Eye (tissue), 1 donor: ENCODE measurements around the gene YIF1A.
"Not testable (repeated sequence)": the region's sequence is repeated elsewhere in the genome, so short reads cannot be mapped to it uniquely, and the experiment has no call there.

Source experiments
- DNase-seq: peaks from one replicate; pipeline ENCODE4 v3.0.0-alpha.2; 2015

YIF1A gene

DNA sequence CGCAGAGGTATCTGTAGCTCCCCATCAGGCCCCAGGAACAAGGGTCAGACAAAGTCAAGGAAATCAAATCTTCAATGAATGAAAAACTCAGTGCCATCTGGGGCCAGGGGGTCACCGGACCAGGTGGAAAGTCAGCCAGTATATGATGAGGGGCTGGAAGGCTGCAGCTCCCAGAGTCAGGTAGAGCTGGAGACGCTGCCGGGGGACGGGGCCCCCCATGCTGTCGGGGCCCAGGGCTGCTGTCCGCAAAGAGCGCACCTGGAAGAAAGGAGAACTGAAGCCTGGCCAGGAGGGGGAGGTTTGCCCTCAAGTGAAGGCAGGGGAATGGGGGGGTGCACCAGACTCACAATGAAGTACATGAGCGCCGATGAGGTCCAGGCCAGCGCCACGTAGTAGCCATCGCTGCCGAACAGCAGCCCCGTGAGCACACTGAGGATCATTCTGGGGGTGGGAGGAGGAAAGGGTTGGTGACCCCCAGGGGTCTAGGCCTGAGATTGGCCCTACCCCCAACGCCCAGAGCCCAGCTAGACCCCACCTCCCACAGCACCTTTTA lies 4.3 kb downstream of the YIF1A start:
- no peak for DNase-seq

DNA sequence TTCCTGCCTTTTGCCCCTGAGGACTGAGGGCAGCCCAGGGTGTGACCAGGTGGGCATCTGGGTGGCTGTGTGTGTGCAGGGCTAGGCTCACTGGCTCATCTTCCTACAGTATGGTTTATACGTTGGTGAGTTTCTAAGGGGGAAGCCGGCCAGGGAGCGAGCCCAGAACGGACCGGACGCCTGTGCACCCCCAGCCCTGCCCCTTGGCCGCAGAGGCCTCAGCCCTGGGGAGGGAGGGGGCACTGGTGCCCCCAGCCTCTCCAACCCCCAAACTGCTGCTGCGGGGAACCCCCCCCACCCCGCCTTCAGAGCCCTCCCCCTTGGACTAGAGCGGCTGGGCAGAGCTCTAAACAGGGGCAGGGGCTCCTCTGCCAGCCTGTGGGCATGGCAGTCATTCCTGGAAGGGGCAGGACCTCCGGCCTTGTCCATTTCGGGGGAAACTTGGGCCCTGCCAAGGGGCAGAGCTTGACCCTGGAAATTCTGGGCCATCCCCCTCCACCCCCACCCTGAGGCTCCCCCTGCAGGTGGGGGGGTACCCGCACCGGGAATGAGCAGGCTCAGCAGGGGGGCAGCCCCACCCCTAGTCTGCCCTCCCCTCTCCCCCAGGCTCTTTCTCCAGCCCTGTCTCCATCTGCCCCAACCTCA lies 5.4 kb downstream of the YIF1A start:
- DNase-seq: no peak

DNA sequence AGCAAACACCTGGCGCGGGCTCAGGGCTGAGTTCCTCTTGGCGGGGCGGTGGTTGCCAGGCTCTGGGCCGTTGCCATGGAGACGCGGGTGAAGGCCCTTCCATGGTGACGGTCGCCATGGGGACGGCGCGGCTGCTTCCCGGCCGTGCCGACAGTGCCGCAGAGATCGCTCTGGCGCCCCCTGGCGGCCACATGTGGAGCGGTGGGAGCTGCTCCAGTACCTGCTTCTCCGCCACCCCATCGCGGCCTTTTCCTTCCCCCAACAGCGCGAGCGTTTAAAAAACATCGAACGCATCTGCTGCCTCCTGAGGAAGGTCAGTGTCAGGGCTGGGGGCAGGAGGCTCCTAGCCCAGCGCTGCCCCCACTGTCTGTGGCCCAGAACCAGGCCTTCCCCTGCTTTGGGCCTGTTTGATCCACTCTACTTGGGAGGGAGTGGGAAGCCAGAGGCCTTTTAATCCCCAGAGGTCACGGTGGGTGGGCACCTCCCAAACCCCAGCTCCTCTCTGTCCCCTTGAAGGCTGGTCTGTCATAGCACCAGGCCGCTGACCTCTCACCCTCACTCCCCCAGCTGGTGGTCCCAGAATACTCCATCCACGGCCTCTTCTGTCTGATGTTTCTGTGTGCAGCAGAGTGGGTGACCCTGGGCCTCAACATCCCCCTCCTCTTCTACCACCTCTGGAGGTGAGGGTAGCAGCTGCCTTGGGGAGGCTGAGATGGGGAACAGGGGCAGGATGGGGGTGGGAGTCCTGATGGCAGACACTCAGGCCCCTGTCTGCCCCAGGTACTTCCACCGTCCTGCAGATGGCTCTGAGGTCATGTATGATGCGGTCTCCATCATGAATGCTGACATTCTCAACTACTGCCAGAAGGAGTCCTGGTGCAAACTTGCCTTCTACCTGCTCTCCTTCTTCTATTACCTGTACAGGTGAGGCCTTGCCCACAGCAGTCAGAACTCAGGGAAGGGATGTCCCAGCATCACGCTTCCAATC lies 6.2 kb downstream of the YIF1A start:
- peak; percentile 99 for DNase-seq

DNA sequence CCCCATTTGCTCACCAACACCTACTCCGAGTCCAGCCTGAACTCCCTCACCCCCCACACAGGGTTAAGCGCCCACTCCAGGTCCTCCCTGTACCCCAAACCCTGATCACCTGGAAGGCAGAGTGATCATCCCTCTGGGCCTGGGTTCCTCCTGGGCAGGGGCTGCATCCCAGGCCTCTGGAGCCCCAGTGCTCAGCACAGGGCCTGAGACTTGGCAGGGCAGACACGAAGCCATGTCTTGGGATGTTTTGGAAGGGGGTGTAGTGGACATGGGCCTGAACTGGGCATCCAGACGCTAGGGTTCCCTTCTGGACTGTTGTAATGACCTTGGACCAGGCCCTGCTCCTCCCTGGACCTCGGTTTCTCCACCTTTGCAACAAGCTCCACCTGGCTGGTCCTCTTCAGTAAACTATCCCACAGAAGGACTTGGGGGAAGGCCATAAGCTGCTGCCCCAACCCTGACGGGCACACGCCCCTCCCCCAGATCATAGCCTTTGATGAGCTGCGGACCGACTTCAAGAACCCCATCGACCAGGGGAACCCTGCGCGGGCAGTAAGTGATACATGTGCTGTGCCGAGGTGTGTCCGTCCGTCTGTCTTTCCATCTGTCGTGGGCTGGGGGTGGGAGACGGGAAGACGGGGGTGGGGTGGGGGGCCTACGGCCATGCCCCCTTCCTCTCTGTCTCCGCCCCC lies 7.0 kb downstream of the YIF1A start:
- DNase-seq: no peak

DNA sequence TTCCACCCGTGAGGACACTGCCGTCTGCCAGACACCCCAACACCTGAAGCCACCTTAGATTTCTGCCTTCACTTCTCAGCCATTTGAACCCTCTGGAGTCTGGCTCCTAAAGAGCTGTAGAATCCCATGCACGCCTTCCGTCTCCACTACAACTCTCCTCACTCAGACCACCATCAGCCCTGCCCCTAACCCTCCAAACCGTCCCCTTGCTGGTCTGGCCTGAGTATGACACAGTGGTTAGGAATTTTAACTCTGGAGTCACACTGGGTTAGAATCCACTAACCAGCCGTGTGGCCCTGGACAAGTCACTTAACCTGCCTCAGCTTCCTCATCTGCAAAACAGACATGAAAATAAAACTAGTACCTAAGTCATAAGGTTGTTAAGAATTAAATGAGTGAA lies 7.9 kb downstream of the YIF1A start:
- DNase-seq: peak; percentile 28

GRCh38 chr11:66280428-66280827 lies 8.5 kb downstream of the YIF1A start:
- peak; percentile 81 for DNase-seq

DNA sequence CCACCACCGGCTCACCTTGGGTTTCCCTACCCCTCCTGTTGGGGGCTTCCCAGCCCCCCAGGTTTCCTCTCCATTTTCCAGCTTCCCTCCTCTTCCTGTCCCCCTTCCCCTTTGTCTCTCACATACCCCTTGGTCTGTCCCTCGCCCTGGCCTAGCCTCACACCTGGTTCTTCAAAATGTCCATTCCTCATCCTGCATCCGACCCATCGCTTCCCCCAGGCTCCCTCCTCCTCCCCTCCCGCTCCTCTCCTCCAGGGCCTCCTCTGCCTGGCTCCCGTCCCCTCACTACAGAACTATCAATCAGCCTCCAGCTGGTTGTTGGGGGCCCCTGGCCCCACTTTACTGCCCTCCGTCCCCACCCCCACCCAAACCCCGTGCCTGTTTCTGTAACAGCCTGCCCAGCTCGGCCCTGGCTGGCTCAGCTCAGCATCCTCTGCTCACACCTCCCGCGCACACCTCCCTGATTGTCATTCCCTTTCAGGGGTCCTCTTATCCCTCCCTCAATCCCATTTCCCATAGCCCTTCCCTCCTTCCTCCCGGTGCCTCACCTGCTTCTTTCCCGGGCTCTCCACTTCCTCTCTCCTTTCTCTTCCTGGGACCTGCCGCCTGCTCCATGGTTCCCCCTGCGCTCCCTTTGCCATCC lies 9.7 kb downstream of the YIF1A start:
- peak; percentile 22 for DNase-seq

DNA sequence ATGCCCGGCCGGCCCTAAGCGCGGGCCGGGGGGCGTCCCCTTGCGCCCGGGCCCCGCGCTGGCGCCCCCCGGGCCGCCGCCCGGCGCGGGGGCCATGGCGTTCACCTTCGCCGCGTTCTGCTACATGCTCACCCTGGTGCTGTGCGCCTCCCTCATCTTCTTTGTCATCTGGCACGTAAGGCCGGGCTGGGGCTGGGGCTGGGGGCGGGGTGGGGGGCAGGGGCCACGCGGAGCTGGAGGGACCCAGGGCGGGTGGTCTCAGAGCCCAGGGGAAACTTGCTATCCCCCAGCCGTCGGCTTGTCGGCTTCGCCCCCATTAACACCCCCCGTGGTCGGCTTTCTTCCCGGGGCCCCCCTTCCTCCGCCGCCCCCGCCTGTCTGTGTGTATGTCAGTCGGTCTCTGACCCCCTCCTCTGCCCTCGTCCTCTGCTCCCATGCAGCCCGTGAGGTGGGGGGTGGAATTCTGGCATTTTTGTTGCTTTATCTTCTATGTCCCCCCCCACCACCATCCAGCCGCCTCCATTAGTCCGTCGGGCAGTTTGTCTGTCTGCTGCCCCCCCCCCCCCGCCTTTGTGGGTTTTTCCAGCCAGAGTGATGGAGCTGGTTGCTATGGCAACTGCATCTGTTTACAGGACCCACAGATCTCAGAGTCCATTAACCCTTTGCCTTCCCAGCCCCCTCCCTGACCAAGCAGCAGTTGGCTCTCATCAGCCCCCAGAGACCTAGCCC lies 10.4 kb downstream of the YIF1A start:
- peak; percentile 49 for DNase-seq

DNA sequence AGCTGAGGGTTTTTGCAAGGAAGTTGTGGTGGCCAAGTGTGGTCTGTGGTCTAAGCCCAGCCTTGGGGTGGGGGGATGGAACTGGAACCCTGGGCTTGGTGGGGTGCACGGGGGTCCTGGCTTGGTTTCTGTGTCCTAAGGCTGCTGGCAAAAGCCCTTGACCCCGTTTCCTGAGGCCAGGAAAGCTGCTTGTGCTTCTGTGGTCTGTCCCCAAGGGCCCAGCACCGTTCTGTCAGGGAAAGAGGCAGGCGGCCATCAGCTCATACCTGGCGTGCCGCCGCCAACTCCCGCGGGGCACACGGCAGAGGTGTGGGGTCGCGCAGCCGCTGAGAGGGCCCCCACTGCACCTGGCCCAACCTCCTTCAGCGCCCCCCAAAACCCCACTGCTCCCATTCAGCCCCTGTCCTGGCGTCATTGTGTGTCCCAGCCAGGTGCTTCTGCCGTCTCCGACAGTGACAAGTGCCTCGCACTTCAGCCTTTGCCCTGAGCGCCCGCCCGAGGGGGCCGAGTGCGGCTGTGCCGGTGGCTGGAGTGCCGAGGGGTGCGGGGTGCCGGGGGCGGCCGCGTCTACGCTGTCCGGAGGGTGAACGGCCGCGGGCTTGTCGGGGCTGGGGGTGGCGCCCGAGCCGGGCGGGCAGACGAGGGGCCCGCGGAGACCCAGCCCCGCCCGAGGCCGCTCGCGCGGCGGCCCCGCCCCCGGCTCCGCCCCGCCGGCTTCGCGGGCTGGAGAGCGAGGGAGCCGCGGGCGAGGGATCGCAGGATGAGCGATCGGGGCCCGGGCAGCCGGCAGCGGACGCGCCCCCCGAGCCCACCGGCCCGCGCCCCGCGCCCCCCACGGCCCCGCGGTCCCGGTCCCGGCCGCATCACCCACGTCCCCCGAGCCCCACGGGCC lies 11.2 kb downstream of the YIF1A start, which contains the start of gene CNIH2:
Gene CNIH2 (plus strand): TSS at position 705 of the 892 bp plus-strand sequence. CDS start 282 bp downstream, outside the sequence.
- peak; percentile 75 for DNase-seq

DNA sequence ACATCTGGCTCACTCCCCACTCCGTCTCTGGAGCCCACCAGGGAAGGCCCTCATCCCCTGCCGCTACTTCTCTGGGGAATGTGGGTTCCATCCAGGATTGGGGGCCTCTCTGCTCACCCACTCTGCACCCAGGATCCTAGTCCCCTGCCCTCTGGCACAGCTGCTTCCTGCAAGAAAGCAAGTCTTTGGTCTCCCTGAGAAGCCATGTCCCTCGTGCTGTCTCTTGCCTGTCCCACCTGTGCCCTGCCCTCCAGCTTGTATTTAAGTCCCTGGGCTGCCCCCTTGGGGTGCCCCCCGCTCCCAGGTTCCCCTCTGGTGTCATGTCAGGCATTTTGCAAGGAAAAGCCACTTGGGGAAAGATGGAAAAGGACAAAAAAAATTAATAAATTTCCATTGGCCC lies 11.9 kb downstream of the YIF1A start:
- not testable (repeated sequence) for DNase-seq

DNA sequence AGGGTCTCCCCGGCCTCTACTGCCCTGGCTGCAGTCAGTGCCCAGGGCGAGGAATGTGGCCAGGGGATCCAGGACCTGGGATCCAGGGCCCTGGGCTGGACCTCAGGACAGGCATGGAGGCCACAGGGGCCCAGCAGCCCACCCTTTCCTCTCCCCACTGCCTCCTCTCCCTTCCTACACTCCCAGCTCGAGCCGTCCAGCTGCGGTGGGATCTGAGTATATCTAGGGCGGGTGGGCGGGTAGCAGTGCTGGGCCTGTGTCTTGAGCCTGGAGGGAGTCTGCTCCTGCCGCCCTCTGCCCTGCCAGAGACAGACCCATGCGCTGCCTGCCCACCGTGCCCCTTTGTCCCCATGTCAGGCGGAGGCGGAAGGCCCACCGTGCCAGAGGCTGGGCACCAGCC lies 12.3 kb downstream of the YIF1A start:
- DNase-seq: not testable (repeated sequence)

- no peak for DNase-seq
These were observed 12.8 kb downstream of the YIF1A start for GRCh38 chr11:66275984-66276612.

GRCh38 chr11:66275396-66275795 lies 13.5 kb downstream of the YIF1A start:
- DNase-seq: no peak

- no peak for DNase-seq
These were observed 14.7 kb downstream of the YIF1A start for GRCh38 chr11:66274219-66274618.

- DNase-seq: no peak
These were observed 16.3 kb downstream of the YIF1A start for GRCh38 chr11:66272596-66272995.

DNA sequence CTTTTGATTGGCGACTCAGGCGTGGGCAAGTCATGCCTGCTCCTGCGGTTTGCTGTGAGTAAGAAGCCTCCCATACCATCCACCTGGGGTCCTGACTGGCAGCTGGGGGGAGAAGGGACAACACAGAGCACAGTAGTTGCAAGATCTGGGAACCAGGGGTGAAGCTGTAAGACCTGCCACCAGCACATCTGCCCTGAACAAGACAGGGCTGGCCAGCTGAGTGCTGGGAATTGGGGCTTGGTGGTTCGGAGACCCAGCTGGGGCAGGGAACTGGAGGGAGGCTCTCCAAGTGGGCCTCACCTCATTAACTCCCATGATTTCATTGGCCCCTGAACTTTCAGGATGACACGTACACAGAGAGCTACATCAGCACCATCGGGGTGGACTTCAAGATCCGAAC lies 17.1 kb downstream of the YIF1A start:
- no peak for DNase-seq

DNA sequence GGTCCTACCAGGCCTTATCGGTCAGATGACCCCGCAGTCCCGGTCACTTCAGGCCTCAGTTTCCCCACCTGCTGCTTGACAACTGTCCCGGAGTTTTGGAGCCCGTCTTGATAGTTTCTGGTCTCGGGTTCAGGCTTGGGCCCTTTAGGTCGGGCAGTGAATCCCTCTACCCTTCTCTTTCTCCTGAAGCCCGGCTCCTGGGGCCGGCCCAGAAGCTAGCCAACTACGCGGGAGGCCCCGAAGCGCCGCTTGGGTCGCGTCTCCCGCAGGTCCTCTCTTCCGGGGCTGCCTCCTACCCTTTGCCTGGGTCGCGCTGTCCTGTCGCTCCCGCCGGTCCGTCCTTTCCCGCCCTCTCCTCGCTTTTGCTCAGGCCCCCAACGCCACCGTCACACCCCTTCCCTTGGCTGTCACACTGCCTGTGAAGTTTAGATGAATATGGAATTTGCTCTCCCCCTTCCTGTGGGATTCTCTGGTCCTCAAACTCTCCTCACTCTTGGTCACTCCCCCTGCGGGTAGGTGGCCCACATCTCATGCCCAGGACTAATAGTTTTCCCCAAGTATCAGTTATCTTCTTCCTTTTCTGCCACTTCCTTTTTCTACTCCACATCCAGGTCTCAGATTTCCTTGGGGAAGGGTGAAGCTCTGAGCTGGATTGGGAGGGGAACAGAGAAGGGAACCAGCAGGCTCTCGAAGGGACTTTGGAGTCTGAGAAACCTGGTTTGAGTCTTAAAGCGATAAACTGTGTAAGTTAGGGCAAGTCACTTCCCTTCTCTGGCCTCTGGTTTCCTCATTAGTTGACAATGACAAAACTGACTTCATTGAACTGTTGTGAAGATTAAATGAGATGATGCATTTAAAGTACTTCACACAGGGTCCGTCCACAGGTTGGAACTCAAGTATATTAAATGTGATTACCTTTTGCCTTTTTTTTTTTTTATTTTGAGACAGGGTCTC lies 19.7 kb downstream of the YIF1A start:
- no peak for DNase-seq

GRCh38 chr11:66268244-66268951 lies 20.5 kb downstream of the YIF1A start, which contains the start of gene RAB1B:
Gene RAB1B (plus strand): TSS chr11:66268639. CDS start chr11:66268680, 41 bp downstream.
- peak; percentile 100 for DNase-seq
